H54 (cell line): Measurements from ENCODE around the gene OGA.

ENCODE experiments used
- DNase-seq: peaks from one replicate; pipeline ENCODE4 v3.0.0; 2011; ENCODE audit warnings: low spot score, mixed read lengths; ENCODE audit not compliant: insufficient read length
- FAIRE-seq: peaks from 3 replicates; lab custom pipeline; 2011; peaks lifted over from hg19 to GRCh38; lab: Jason Lieb, UNC
- POLR2A ChIP-seq: IDR thresholded peaks from 2 replicates; pipeline ENCODE4 v1.6.1; 2011; ENCODE audit warnings: low read depth, mild to moderate bottlenecking, low read length

The OGA gene

DNA sequence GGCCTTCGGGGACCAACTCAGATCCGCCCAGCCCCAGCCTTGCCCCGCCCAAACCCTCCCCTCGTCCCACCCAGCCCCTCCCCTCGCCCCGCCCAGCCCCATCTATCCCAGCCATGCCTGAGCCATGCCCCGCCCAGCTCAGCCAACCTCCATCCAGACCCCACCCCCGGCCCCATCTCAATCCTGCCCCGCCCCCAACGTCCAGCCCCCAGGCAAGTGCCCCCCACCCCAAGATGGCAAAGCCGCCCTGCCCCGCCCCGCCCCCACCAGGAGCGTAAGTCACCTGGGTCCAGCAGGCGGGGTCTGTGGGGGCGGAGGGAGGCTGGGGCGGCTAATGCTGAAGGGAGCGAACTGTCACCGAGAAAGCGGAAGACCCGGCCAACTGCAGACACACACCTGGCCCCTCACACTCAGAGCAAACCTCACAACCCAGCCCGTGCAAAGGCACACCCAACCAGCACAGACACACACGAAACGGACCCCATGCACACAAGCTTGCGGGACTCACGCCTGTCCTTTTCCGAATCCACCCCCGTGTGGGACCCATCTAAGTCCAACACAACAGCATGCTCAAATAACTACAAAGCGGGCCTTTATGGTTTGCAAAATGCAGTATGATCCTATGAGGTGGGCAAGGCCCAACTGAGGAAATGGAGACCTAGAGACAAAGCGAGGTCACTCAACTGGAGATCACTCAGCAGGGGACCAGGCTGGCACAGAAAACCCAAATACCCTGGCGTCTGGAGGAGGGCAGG, 11.5 kb upstream of the OGA start:
- DNase-seq = no peak
- TF ChIP-seq POLR2A = no peak
- FAIRE-seq = no peak

DNA sequence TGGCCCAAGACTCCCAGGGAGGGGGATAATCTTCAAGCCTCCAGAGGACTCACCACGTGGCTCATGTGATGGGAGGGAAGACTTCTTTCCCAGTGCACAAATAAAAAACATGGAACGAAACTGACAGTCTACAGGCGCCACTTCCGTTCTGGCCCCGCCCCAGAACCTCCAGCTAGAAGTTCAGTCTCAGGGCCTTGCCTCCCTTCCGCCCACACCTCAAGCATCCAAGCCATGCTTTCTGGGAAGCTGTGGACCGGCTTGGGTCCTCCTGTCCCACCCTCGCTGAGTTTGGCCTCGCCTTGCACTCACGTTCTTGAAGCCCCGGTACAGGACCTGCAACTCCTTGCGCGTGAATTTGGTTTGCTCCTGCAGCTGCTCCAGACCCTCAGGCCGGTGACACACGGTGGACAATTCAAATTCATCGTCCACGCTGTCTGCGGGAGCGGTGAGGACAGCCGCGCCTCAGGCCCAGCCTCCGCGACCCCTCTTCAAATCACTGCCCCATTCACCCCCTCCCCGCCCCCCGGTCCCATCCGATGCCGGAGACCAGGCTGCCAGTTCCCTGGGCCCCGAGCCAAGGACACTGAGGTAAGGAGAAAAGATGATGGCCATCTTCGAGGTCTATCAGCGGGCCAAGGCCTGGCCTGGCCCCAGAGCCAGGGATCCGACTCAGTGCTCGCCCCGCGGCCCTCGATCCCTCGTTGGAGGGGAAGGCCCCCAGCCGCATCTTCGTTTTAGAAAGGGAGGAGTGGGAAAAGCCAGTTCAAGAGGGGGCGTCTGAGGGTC, 10.7 kb upstream of the OGA start:
- TF ChIP-seq POLR2A = no peak
- DNase-seq (no peak), FAIRE-seq (no peak)

DNA sequence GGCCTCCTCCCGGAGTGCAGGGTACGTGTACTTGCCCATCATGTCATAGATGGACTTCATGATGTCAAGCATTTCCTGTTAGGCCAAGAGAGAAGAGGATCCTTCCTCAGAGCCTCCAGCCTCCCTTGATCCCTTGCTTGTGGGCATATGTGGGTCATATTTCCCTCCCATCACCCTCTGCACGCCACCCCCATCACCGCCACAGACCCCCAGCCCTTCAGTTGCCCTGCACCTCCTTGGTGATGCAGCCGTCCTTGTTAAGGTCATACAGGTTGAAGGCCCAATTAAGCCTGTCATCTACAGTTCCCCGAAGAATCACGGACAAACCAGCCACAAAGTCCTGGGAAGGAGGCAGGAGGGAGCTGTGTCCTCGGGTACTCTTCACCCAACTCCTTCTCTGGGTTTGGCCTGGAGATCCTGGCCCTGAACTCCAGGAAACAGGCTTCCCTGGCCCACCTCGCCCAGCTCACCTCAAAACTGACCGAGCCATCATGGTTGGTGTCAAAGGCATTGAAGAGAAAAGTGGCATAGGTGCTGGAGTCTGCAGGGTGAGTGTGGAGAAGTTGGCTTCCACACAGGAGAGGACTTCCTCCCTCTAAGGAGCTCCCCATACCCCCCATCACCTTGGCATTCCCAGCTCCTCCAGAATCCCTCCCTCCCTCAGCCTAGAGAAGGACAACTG, 9.8 kb upstream of the OGA start:
- DNase-seq = no peak
- TF ChIP-seq POLR2A = no peak
- no peak for FAIRE-seq

DNA sequence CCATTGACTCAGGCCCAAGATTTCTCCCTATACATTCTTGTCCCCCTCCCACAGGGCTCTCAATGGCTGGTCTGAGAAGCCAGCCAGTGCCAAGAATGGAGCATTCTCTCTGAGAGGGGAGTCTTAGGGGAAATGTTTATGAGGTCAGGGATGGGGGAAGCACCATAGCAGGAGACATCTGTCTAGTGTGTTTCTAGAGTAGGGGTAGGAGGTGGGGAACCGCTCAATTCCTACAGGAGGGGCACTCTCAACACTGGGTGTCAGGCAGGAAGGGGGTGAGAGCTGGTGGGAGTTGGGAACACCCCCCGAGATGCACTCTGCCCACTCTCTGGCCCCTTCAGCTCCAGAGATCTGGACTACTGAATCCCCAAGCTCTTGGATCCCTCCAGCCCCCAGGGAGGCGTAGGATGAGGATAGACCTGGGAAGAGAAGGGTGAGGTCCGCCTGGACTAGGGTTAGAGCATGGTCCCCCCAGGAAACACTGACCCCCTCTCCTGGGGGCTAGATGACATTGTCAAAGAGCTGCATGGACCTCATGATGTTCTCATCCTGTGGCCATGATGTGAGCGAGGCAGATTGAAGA, 8.7 kb upstream of the OGA start:
- TF ChIP-seq POLR2A = no peak
- FAIRE-seq = no peak
- no peak for DNase-seq

GRCh38 chr10:101824736-101825135, 6.5 kb upstream of the OGA start:
- TF ChIP-seq POLR2A = no peak
- FAIRE-seq = no peak
- no peak for DNase-seq

DNA sequence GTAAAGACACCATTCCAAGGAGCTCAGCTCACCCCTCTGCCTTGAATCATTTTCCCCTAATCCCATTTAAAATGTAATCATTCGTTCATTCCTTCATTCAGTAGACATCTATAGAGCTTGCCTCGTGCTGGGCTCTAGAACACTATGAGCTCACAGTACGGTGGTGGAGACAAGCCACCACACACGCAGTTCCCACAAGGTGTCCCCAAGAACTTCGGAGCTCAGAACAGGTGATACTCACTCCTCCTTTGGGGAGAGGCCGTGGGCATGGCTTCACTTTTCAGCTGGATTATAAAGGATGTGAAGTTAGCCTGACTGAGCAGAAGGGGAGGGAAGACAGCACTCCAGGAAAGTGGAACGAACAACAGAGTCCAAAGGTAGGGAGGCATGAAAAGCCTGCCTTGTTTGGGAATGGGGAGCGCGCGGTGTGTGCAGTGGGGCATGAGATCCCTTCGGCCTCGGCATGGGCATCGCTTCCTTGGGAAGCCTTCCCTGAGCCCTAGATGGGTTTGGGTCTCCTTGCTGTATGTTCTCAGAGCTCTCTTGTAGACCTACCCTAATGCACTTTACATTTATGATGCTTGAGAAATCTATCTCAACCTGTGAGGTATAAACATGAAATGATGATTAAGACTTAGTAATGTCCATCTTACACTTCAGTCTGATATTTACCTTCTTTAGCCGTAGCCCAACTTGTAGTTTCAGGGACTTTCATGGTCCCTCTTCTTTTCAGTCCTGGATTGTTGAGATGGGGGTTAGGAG, 809 bp upstream of the OGA start:
- no peak for TF ChIP-seq POLR2A
- DNase-seq = no peak
- FAIRE-seq = no peak

GRCh38 chr10:101817337-101818118, 716 bp downstream of the OGA start:
- peak; percentile 36; the same call in 1 of the 2 replicates for TF ChIP-seq POLR2A
- DNase-seq = peak; percentile 61
- FAIRE-seq = no peak

GRCh38 chr10:101816913-101817336, 1.3 kb downstream of the OGA start:
- DNase-seq = no peak
- FAIRE-seq = no peak
- TF ChIP-seq POLR2A = no peak

DNA sequence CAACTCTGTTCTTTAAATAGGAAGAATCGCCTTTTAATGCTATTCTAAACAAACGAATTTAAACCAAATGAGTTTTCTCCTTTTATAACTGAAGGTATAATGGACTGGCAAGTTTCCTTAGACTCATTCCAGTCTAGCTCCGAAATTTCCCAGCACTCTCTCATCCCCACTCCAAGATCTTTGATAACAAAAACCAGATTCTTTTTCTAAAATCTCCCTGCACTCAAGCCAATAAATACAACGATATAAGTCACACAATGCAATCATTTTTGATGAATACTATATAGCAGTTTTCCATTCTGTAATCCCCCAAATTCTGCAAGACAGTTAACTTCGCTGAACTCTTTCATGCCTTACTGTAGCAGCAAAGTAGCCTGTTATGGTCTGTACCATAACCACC, 1.9 kb downstream of the OGA start:
- no peak for DNase-seq
- no peak for FAIRE-seq
- TF ChIP-seq POLR2A = no peak

- no peak for DNase-seq
- FAIRE-seq = no peak
- no peak for TF ChIP-seq POLR2A
These were observed 3.7 kb downstream of the OGA start for GRCh38 chr10:101814466-101815071.

GRCh38 chr10:101812606-101813005, 5.6 kb downstream of the OGA start:
- no peak for DNase-seq
- no peak for TF ChIP-seq POLR2A
- no peak for FAIRE-seq

DNA sequence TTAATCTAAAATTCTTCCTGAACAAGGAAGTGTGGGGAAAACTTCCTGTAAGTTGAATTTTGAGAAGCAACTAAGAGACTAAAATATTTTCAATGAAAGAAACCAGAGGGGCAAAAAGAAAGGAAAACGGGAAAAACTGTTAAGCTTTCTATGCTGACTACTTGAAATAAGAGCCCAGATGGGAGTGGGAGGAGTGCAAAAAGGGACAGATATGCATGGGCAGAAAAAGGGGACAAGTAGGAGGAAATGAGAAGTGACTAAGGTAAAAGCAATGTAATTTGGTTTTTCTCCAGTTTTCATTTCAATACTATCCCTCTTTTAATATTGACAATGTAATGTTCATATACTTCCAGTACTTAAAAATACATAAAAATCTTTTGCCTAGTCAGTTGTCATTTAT, 11.1 kb downstream of the OGA start:
- no peak for TF ChIP-seq POLR2A
- DNase-seq (no peak), FAIRE-seq (no peak)
